HS-27A (cell line): Measurements from ENCODE around the gene PRUNE2.

Experiments
- DNase-seq: peaks from one replicate; pipeline ENCODE4 v3.0.0-alpha.2; 2012; ENCODE audit warnings: low read depth, missing footprints

Gene PRUNE2

DNA sequence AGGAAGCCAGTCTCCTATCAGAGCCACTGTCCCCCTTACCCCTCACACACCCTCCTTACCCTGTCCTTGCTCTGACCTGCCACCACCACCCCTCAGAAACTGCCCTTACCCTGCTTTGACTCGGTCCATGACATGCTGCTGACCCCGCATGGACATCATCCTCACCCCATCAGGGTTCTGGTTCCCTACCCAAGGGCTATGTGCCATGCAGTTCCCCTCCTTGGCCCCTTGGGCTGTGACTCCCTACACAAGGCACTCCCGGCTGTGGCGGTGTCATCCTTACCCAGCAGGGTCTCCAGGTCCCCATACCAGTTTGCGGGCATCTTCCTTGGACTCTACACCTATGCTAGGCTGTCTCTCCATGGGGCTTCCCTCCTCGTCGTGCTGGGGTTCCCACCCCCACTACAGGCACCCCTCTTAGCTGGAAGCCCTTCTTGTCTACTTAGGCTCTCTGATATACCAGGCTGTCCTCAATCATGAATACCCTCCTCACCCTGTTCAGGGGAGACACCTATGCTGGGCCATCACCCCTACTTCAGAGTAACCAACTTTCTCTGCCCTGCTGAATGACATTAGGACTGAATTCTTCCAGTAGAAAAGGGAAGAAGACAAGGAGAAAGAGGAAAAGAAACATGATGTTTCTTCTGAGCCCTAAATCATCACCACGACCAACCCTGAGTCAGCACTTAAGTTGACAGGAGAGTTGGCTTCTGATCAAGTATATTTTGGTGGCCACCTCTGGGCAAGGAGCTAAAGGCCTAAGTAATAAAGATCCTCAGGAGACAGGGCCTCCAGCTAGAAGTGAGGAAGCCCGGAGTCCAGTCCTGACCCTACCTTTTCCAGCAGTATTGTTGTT lies 331.8 kb downstream of the PRUNE2 start:
- no peak for DNase-seq

DNA sequence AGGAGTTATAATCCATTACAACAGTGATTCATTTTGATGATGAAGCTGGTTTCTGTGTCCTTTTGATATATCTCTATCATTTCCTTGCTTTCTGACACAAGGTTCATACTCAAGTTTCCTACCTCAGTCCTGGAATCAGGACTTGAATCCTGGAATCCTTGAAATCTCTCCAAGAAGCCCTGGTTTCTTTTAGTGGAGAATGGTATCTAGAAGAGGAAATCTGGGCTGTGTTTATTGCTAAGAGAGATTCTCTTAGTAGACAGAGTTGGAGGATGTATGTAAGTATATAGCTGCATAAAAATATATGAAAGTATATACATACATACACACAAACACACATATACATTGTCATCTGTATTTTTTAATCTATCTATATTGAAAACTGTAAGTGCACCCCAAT lies 332.5 kb downstream of the PRUNE2 start:
- DNase-seq, result no peak

DNA sequence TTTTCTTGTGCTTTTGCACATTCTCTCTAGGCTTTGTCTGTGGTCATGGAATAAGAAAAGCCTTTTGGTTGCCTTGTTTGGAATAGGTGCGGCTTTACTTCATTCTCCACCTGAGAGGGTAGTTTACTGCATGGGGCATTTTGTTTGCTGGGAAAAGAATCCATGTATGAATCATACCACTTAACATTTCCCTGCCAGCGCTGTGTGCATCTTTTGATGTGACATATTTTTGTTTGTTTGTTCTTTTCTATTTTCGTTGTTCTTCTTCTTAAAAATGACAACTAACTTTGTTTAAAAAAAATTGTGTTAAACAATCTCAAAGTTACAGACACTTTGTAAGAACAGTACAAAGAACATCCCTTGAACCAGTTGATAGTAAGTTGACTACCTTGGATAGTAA lies 333.8 kb downstream of the PRUNE2 start:
- DNase-seq, result no peak

DNA sequence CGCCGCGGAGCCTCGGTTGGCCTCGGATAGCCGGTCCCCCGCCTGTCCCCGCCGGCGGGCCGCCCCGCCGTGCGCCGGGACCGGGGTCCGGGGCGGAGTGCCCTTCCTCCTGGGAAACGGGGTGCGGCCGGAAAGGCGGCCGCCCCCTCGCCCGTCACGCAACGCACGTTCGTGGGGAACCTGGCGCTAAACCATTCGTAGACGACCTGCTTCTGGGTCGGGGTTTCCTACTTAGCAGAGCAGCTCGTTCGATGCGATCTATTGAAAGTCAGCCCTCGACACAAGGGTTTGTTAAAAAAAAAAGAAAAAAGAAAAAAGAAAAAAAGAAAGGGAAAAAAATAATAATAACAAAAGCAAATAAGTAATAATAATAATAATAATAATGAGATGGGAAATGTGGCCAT lies 334.2 kb downstream of the PRUNE2 start:
- no peak for DNase-seq

DNA sequence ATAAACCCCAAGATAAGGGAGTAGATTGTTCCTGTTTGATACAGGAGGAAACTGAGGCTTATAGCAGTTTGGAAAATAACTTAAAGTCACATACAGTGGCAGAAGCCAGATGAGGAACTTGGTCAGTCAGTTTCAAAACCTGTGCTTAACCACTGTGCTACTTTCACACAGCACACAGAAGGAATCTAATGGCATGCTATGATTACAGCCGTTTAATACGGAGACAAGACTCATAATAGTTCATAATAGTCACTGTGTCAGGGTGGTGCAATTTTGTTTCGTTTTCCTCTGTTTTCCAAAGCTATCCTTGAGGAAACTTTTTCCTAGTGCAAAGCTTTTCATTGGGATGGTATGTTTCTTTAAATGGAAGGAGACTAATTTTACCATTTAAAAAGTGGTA lies 334.6 kb downstream of the PRUNE2 start:
- DNase-seq, result no peak

DNA sequence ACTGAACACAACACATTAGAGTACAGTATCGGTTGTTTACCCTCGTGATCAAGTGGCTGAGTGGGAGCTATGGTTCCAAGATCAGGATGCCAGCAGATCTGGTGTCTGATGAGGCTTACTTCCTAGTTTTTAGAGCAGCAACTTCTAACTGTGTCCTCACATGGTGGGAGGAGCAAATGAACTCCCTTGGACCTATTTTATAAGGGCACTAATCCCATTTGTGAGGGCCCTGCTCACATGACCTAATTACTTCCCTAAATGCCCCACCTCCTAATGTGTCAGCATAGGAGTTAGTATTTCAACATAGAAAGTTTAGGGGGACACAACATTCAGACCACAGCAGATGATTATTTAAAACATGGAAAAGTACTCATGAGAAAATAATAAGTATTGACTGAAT lies 335.1 kb downstream of the PRUNE2 start:
- no peak for DNase-seq

DNA sequence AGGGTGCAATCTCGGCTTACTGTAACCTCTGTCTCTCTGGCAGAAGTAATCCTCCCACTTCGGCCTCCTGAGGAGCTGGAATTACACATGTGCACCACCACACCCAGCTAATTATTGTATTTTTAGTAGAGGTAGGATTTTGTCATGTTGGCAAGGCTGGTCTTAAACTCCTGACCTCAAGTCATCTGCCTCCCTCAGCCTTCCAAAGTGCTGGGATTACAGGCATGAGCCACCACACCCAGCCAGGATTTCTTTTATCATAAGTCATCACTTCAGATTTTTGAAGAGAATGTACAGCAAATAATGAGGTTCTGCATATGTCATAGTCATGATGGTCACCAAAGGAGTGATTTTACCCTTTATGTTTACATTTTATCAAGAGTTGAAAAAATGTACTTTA lies 338.8 kb downstream of the PRUNE2 start:
- DNase-seq, result no peak

DNA sequence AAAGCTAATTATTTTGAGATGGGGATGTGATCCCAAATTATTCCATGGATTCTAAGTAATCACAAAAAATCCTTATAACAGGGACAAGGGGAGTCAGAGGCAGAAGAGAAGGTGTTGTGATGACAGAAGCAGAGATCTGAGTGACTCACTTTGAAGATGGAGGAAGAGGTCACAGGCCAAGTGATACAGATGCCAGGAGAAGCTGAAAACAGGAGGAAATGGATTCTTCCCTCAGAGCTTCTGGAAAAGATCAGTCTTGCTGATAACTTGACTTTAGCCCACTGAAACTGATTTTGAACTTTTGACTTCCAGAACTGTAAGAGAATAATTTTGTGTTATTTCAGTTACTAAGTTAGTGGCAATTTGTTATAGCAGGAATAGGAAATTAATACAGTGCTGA lies 341.6 kb downstream of the PRUNE2 start:
- DNase-seq, result no peak

DNA sequence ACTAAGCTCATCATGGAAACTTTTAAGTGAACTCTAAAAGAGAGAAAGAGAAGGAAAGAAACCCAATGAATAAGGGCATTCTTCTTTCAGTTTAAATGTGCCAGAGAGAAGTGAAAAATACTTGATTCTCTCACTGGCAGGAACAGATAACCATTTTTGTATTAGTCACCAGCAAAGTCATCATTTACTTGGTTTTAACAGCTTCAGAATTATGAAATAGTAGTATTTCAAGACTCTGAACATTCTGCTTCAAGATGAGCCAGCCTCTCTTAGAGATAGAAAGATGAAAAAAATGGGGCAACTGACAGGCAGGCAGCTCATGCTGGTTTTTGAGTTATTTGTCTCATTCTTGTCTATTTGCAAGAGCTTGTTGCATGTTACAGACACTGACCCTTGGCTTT lies 343.4 kb downstream of the PRUNE2 start:
- no peak for DNase-seq

DNA sequence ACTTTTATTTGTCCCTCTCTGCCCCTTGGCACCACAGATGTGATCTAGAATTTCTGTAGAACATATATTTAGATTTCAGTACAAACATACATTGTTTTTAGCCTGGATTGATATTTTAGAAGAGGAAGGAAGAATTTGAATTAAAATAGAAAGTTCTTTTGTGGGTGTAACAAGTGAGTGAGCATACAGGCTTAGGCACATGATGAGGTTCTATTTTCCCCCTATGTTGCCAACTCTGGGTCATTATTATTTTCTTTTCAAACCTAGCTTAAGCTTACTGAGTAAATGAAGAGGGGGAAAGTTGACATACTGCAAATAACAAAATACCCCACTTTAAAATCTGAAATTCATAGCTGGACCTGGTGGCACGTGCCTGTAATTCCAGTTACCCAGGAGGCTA lies 344.0 kb downstream of the PRUNE2 start:
- no peak for DNase-seq
